IMR-90 (cell line): ENCODE results near the gene FOSL1. TPM values are rescaled to one million over a fixed set of nuclear protein-coding genes. Genes with fewer than 3 reads are reported as not detected.

Experiments
- ATAC-seq: fragments of 200-7000 bp; cut with Tn5 transposase; 2 replicates; pipeline ENCODE4 v1.9.1; 2020; ENCODE audit warnings: low read depth, mild to moderate bottlenecking, moderate library complexity
- BruUV-seq: library from RNA; stranded (reverse); fragments of 400-500 nt; replicated peaks from 2 replicates; lab custom pipeline; 2021; lab: Mats Ljungman, UMichigan
- CTCF ChIA-PET: fragments of 300-600 bp; formaldehyde crosslinking; extraction: SDS; loops from one replicate; lab custom pipeline; 2021; ENCODE audit warnings: antibody characterized with exemption; lab: Yijun Ruan, JAX
- POLR2A ChIA-PET: fragments of 300-600 bp; sonication (Branson Sonifier 250); formaldehyde crosslinking; loops from one replicate; lab custom pipeline; 2022; ENCODE audit warnings: antibody characterized with exemption; ENCODE audit not compliant: unreplicated experiment; lab: Charles Lee
- DNase-seq: peaks from one replicate; pipeline ENCODE4 v3.0.0; 2013
- H2AFZ ChIP-seq: replicated peaks from 2 replicates; pipeline ENCODE3; 2013; ENCODE audit warnings: low read length, mild to moderate bottlenecking; ENCODE audit not compliant: poor library complexity
- H2AK5ac ChIP-seq: 2 replicates; pipeline ENCODE4 v1.6.1; 2013; ENCODE audit warnings: low read depth, low read length, inconsistent platforms
- H2AK9ac ChIP-seq: replicated peaks from 2 replicates; pipeline ENCODE3; 2013; ENCODE audit warnings: mild to moderate bottlenecking, low read depth, low read length, moderate library complexity; ENCODE audit not compliant: poor library complexity
- H2BK120ac ChIP-seq: 2 replicates; pipeline ENCODE4 v1.6.1; 2013; ENCODE audit warnings: low read depth, low read length, inconsistent platforms
- H2BK15ac ChIP-seq: 3 replicates; pipeline ENCODE4 v1.6.1; 2013; ENCODE audit warnings: low read depth, low read length, inconsistent platforms
- H2BK20ac ChIP-seq: 2 replicates; pipeline ENCODE4 v1.6.1; 2013; ENCODE audit warnings: low read depth, mild to moderate bottlenecking, inconsistent platforms, low read length, moderate library complexity
- H2BK5ac ChIP-seq: 2 replicates; pipeline ENCODE4 v1.6.1; 2013; ENCODE audit warnings: mild to moderate bottlenecking, low read depth, low read length, inconsistent platforms; ENCODE audit not compliant: poor library complexity, severe bottlenecking
- H3K14ac ChIP-seq: replicated peaks from 2 replicates; pipeline ENCODE4 v1.6.1; 2013; ENCODE audit warnings: low read depth, low read length, inconsistent platforms
- H3K18ac ChIP-seq: 2 replicates; pipeline ENCODE4 v1.6.1; 2013; ENCODE audit warnings: low read depth, low read length, control low read depth
- H3K23ac ChIP-seq: 2 replicates; pipeline ENCODE4 v1.6.1; 2013; ENCODE audit warnings: low read depth, low read length, inconsistent platforms
- H3K27ac ChIP-seq: 2 replicates; pipeline ENCODE4 v1.5.1; 2013; ENCODE audit warnings: mild to moderate bottlenecking, control low read depth, low read length; ENCODE audit not compliant: insufficient read depth
- H3K27me3 ChIP-seq: 2 replicates; pipeline ENCODE4 v1.6.1; 2013; ENCODE audit warnings: low read length; ENCODE audit not compliant: control insufficient read depth, insufficient read depth
- H3K36me3 ChIP-seq: 2 replicates; pipeline ENCODE4 v1.6.1; 2013; ENCODE audit warnings: low read length, mixed read lengths; ENCODE audit not compliant: control insufficient read depth, insufficient read depth
- H3K4ac ChIP-seq: 2 replicates; pipeline ENCODE4 v1.6.1; 2013; ENCODE audit warnings: low read depth, low read length, inconsistent platforms
- H3K4me1 ChIP-seq: 2 replicates; pipeline ENCODE4 v1.6.1; 2013; ENCODE audit warnings: low read length, mixed read lengths; ENCODE audit not compliant: control insufficient read depth, insufficient read depth
- H3K4me2 ChIP-seq: 2 replicates; pipeline ENCODE4 v1.6.1; 2013; ENCODE audit warnings: low read depth, mild to moderate bottlenecking, control low read depth, low read length, moderate library complexity
- H3K4me3 ChIP-seq: 2 replicates; pipeline ENCODE4 v1.5.1; 2013; ENCODE audit warnings: low read depth, mild to moderate bottlenecking, control low read depth, low read length, moderate library complexity; ENCODE audit not compliant: insufficient read depth
- H3K56ac ChIP-seq: 2 replicates; pipeline ENCODE4 v1.6.1; 2013; ENCODE audit warnings: low read length, inconsistent platforms; ENCODE audit not compliant: insufficient read depth; ENCODE audit errors: extremely low read depth
- H3K79me1 ChIP-seq, 2 experiments: 2 replicates each; pipeline ENCODE4 v1.6.1; 2013; ENCODE audit warnings: low read length in 2 of 2, inconsistent platforms in 1 of 2, low read depth in 1 of 2
- H3K9ac ChIP-seq: 2 replicates; pipeline ENCODE4 v1.6.1; 2013; ENCODE audit warnings: low read depth, low read length, control low read depth
- H3K9me1 ChIP-seq: 2 replicates; pipeline ENCODE4 v1.6.1; 2013; ENCODE audit warnings: low read length, inconsistent platforms; ENCODE audit not compliant: insufficient read depth
- H3K9me3 ChIP-seq: 2 replicates; pipeline ENCODE4 v1.6.1; 2013; ENCODE audit warnings: low read length; ENCODE audit not compliant: control insufficient read depth, insufficient read depth
- H4K20me1 ChIP-seq: 2 replicates; pipeline ENCODE4 v1.6.1; 2013; ENCODE audit warnings: low read length, inconsistent platforms; ENCODE audit not compliant: insufficient read depth
- H4K5ac ChIP-seq: 2 replicates; pipeline ENCODE4 v1.6.1; 2013; ENCODE audit warnings: mild to moderate bottlenecking, low read depth, low read length, control low read depth
- H4K8ac ChIP-seq, 2 experiments: 2 replicates each; pipeline ENCODE4 v1.6.1; 2013; ENCODE audit warnings: low read depth in 2 of 2, low read length in 2 of 2, control low read depth in 1 of 2, inconsistent platforms in 1 of 2
- H4K91ac ChIP-seq: 2 replicates; pipeline ENCODE4 v1.6.1; 2013; ENCODE audit warnings: low read depth, low read length, inconsistent platforms; ENCODE audit not compliant: insufficient read depth
- NFE2L2 ChIP-seq: fragments of 150-350 bp; IDR thresholded peaks from 2 replicates; pipeline ENCODE4 v1.6.1; 2016; ENCODE audit warnings: low read depth, mild to moderate bottlenecking, low read length
- USF2 ChIP-seq: fragments of 150-350 bp; IDR thresholded peaks from 2 replicates; pipeline ENCODE4 v1.6.1; 2017; ENCODE audit warnings: mild to moderate bottlenecking, antibody characterized with exemption, low read length, low read depth
- WGBS, 2 experiments: methylation state at CpG; one replicate each; pipeline versions ENCODE4 v1.1.5 to v1.1.7; 2013; ENCODE audit warnings: missing lambda C conversion rate in 2 of 2; ENCODE audit not compliant: insufficient read length in 1 of 2; ENCODE audit errors: extremely low coverage in 2 of 2; 5-methylcytosine and 5-hydroxymethylcytosine counted together
- dilution Hi-C: fragments of 300-500 bp; cut with HindIII; formaldehyde crosslinking; loops from one replicate; pipeline ENCODE4 v1.14.3; 2018; ENCODE audit warnings: low sequenced_read_pairs; ENCODE audit not compliant: unreplicated experiment
- in situ Hi-C: fragments of 300-500 bp; cut with MboI; formaldehyde crosslinking; loops from 3 replicates; pipeline ENCODE4 v1.14.3; 2019; ENCODE audit warnings: low sequenced_read_pairs, inconsistent platforms, mixed read lengths
- intact Hi-C: fragments of 100-400 bp; cut with micrococcal nuclease; formaldehyde crosslinking; loops from 2 replicates; pipeline ENCODE4 v1.10.0; 2022
- polyA plus RNA-seq, 3 experiments: library from polyadenylated mRNA; depleted of rRNA; stranded (reverse); fragments of >200 nt; gene quantifications; 2 replicates each; pipeline ENCODE4 v1.2.3, GENCODE V29; 2012; ENCODE audit warnings: low replicate concordance in 1 of 3
- total RNA-seq: library from RNA; depleted of rRNA; stranded (reverse); fragments of >200 nt; gene quantifications from 2 replicates; pipeline ENCODE4 v1.2.3, GENCODE V29; 2012
- TF ChIP-seq, protein P1 (sequence below): fragments of 150-350 bp; IDR thresholded peaks from 2 replicates; pipeline ENCODE4 v1.6.1; 2016; ENCODE audit warnings: low read depth, mild to moderate bottlenecking, low read length, moderate library complexity, borderline replicate concordance

The FOSL1 gene
- total and polyA plus RNA-seq, 2 of the 4 experiments (the other 2 are of a cell fraction): 17.2 to 107 TPM

- H3K9ac ChIP-seq: peak overlapping the region; percentile 78
- H2BK15ac ChIP-seq: no peak overlapping the region
- no peak for TF ChIP-seq USF2
- TF ChIP-seq NFE2L2: no peak
- TF ChIP-seq, protein P1, sequence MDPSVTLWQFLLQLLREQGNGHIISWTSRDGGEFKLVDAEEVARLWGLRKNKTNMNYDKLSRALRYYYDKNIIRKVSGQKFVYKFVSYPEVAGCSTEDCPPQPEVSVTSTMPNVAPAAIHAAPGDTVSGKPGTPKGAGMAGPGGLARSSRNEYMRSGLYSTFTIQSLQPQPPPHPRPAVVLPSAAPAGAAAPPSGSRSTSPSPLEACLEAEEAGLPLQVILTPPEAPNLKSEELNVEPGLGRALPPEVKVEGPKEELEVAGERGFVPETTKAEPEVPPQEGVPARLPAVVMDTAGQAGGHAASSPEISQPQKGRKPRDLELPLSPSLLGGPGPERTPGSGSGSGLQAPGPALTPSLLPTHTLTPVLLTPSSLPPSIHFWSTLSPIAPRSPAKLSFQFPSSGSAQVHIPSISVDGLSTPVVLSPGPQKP: no peak
- peaks cover 11% of the 10 kb centered on the region for H3K4me1 ChIP-seq
- peaks cover 9 to 65% of the 10 kb centered on the region in 2 experiments for H3K79me1 ChIP-seq
- 80% methylated on average over 3 of the region's 14 CpGs; no CpG with 5 or more reads in 1 of the 2 experiments for WGBS, 2 experiments
- peaks cover 37% of the 10 kb centered on the region for H4K20me1 ChIP-seq
- peak overlapping the region; percentile 98 for H3K4ac ChIP-seq
- no peak overlapping the region for H3K18ac ChIP-seq
- H3K36me3 ChIP-seq: peaks cover 43% of the 10 kb centered on the region
- peak overlapping the region; percentile 99; the same call in 1 of the 2 replicates for H3K23ac ChIP-seq
- intact Hi-C loops (no loop called here), dilution Hi-C loops (no loop called here), in situ Hi-C loops (no loop called here)
- H2AK5ac ChIP-seq: peak overlapping the region; percentile 90
- ChIA-PET CTCF (interaction anchor here (1.2 to 2.0 kb wide), 4 partner anchors 8 to 101 kb away, joined by 3 to 8 read pairs (median 4); partner anchors contain the start of gene EFEMP2), POLR2A (interaction anchor here (0.6 to 1.6 kb wide), 2 partner anchors 13 to 16 kb away, joined by 4 to 6 read pairs; partner anchors contain the start of gene FOSL1)
- H3K27me3 ChIP-seq: no peaks in the 10 kb centered on the region
- H3K27ac ChIP-seq: peak overlapping the region; percentile 85
- no peak overlapping the region for H2BK20ac ChIP-seq
- ATAC-seq (no peak), DNase-seq (no peak)
- peak overlapping the region; percentile 81 for H3K4me3 ChIP-seq
- H4K5ac ChIP-seq: no peak overlapping the region
- peak overlapping the region in 1 of 2 experiments; percentile 74; a peak in 1 of 4 replicates for H4K8ac ChIP-seq
- no peak overlapping the region for H3K56ac ChIP-seq
- no peak overlapping the region for H2BK5ac ChIP-seq
- H2BK120ac ChIP-seq: no peak overlapping the region
- no TSS peak for BruUV-seq
- H2AFZ ChIP-seq: no peak overlapping the region
- peak overlapping the region; percentile 99; the same call in 1 of the 2 replicates for H3K14ac ChIP-seq
- peak overlapping the region; percentile 49 for H4K91ac ChIP-seq
- H2AK9ac ChIP-seq: peak overlapping the region; percentile 98
- H3K9me3 ChIP-seq: no peaks in the 10 kb centered on the region
- no peaks in the 10 kb centered on the region for H3K9me1 ChIP-seq
- H3K4me2 ChIP-seq: peak overlapping the region; percentile 91
Measured at GRCh38 chr11:65886826-65887722, 13.1 kb downstream of the FOSL1 start.
